Measurements from ENCODE around the gene ARHGAP32.

DNA sequence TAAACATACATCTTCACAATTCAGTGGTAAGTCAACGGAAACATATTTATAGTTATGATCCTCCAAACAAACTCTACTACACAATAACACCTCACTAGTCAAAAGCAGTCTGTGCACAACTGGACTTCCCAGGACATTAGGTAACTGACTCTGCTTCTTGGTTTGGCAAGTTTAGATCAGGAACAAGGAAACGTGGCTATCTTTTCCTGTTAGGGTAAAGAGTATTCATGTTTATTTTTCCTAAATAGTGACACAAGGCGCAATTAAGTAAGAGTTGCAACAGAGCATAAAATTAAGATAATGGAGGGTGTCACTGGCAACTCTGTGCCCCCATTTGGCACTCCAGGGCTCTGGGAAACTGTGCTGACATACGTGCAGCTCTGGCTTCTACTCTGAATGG is 179.2 kb downstream of the ARHGAP32 start:
- TF ChIP-seq CTCF (IDR thresholded peaks at IDR 0.05): no peak
- TF ChIP-seq POLR2AphosphoS5 (IDR thresholded peaks at IDR 0.05): no peak
- no peak for TF ChIP-seq POLR2A (IDR thresholded peaks at IDR 0.05)
